Mesendoderm (in vitro differentiated cells): ENCODE data around the gene UBA6.

ENCODE experiments used
- DNase-seq: peaks from one replicate; pipeline ENCODE4 v3.0.0; 2013
- H2AK5ac ChIP-seq: 2 replicates; pipeline ENCODE4 v1.6.1; 2013; ENCODE audit warnings: low read length, inconsistent platforms
- H2BK120ac ChIP-seq: 2 replicates; pipeline ENCODE4 v1.6.1; 2013; ENCODE audit warnings: low read depth, mild to moderate bottlenecking, low read length, moderate library complexity, mixed read lengths
- H2BK15ac ChIP-seq: replicated peaks from 2 replicates; pipeline ENCODE4 v1.6.1; 2013; ENCODE audit warnings: low read depth, mild to moderate bottlenecking, moderate library complexity
- H2BK5ac ChIP-seq: 2 replicates; pipeline ENCODE4 v1.6.1; 2013; ENCODE audit warnings: low read length, inconsistent platforms
- H3K18ac ChIP-seq: 2 replicates; pipeline ENCODE4 v1.6.1; 2013; ENCODE audit warnings: mild to moderate bottlenecking, low read length, mixed read lengths
- H3K23ac ChIP-seq: one replicate; pipeline ENCODE4 v1.6.1; 2013; ENCODE audit warnings: low read length
- H3K27ac ChIP-seq: 2 replicates; pipeline ENCODE4 v1.5.1; 2013; ENCODE audit warnings: low read depth, mild to moderate bottlenecking, inconsistent platforms, low read length, moderate library complexity
- H3K27me3 ChIP-seq: 2 replicates; pipeline ENCODE4 v1.6.1; 2013; ENCODE audit warnings: low read length, control low read depth, mild to moderate bottlenecking, inconsistent platforms; ENCODE audit not compliant: insufficient read depth, poor library complexity
- H3K36me3 ChIP-seq: 2 replicates; pipeline ENCODE4 v1.6.1; 2013; ENCODE audit warnings: low read length, inconsistent platforms; ENCODE audit not compliant: control insufficient read depth, insufficient read depth
- H3K4ac ChIP-seq: one replicate; pipeline ENCODE4 v1.6.1; 2013; ENCODE audit warnings: low read depth, mild to moderate bottlenecking, low read length, moderate library complexity
- H3K4me1 ChIP-seq: 2 replicates; pipeline ENCODE4 v1.6.1; 2013; ENCODE audit warnings: low read depth, low read length, inconsistent platforms; ENCODE audit not compliant: control insufficient read depth
- H3K4me2 ChIP-seq: 2 replicates; pipeline ENCODE4 v1.6.1; 2013; ENCODE audit warnings: low read length
- H3K4me3 ChIP-seq: 2 replicates; pipeline ENCODE4 v1.5.1; 2013; ENCODE audit warnings: mild to moderate bottlenecking, low read length
- H3K56ac ChIP-seq: one replicate; pipeline ENCODE4 v1.6.1; 2013; ENCODE audit warnings: low read length
- H3K79me1 ChIP-seq: 2 replicates; pipeline ENCODE4 v1.6.1; 2013; ENCODE audit warnings: low read length, inconsistent platforms
- H3K79me2 ChIP-seq: 2 replicates; pipeline ENCODE4 v1.6.1; 2013; ENCODE audit warnings: mild to moderate bottlenecking, low read length; ENCODE audit not compliant: control insufficient read depth, insufficient read depth
- H3K9ac ChIP-seq: 2 replicates; pipeline ENCODE4 v1.6.1; 2013; ENCODE audit warnings: low read length, inconsistent platforms
- H4K5ac ChIP-seq: one replicate; pipeline ENCODE4 v1.6.1; 2013; ENCODE audit warnings: low read length
- H4K8ac ChIP-seq: one replicate; pipeline ENCODE4 v1.6.1; 2013; ENCODE audit warnings: low read depth, mild to moderate bottlenecking, control low read depth, low read length, moderate library complexity
- WGBS: extraction: QIAGEN DNeasy Blood & Tissue Kit; methylation state at CpG from one replicate; pipeline ENCODE4 v1.1.7; 2013; ENCODE audit warnings: low lambda C conversion rate, missing lambda C conversion rate; ENCODE audit not compliant: insufficient coverage; ENCODE audit errors: extremely low coverage; 5-methylcytosine and 5-hydroxymethylcytosine counted together

Gene UBA6

GRCh38 chr4:67725132-67725531 lies 24.2 kb upstream of the UBA6 start:
- Histone ChIP-seq H3K4ac (no peak overlapping the region), H3K4me3 (no peak overlapping the region), H3K23ac (no peak overlapping the region), H3K18ac (no peak overlapping the region), H4K5ac (no peak overlapping the region), H2BK15ac (no peak overlapping the region), H2BK120ac (no peak overlapping the region), H3K27ac (no peak overlapping the region), H3K4me2 (no peak overlapping the region), H2BK5ac (no peak overlapping the region), H3K56ac (no peak overlapping the region), H3K79me2 (no peaks in the 10 kb centered on the region), H3K9ac (no peak overlapping the region), H3K27me3 (no peaks in the 10 kb centered on the region), H4K8ac (no peak overlapping the region), H3K36me3 (no peaks in the 10 kb centered on the region), H3K4me1 (peaks cover 10% of the 10 kb centered on the region), H3K79me1 (no peaks in the 10 kb centered on the region), H2AK5ac (no peak overlapping the region)
- no peak for DNase-seq
- no CpG with 5 or more reads among the region's 1 CpG for WGBS

GRCh38 chr4:67723949-67724348 lies 23.0 kb upstream of the UBA6 start:
- DNase-seq: peak; percentile 68
- H3K4me1 ChIP-seq: peaks cover 10% of the 10 kb centered on the region
- H3K9ac ChIP-seq: no peak overlapping the region
- no peak overlapping the region for H2BK5ac ChIP-seq
- H3K23ac ChIP-seq: no peak overlapping the region
- no peaks in the 10 kb centered on the region for H3K36me3 ChIP-seq
- no peak overlapping the region for H4K8ac ChIP-seq
- no peak overlapping the region for H2BK120ac ChIP-seq
- no peaks in the 10 kb centered on the region for H3K27me3 ChIP-seq
- no peaks in the 10 kb centered on the region for H3K79me2 ChIP-seq
- no peak overlapping the region for H4K5ac ChIP-seq
- H2BK15ac ChIP-seq: no peak overlapping the region
- H3K56ac ChIP-seq: no peak overlapping the region
- H3K4me2 ChIP-seq: no peak overlapping the region
- no peak overlapping the region for H2AK5ac ChIP-seq
- H3K79me1 ChIP-seq: no peaks in the 10 kb centered on the region
- H3K27ac ChIP-seq: no peak overlapping the region
- H3K4ac ChIP-seq: no peak overlapping the region
- no peak overlapping the region for H3K18ac ChIP-seq
- no peak overlapping the region for H3K4me3 ChIP-seq
- no CpG with 5 or more reads among the region's 10 CpGs for WGBS

- H3K79me2 ChIP-seq: no peaks in the 10 kb centered on the region
- H3K56ac ChIP-seq: no peak overlapping the region
- H3K4ac ChIP-seq: no peak overlapping the region
- H4K5ac ChIP-seq: no peak overlapping the region
- no peak overlapping the region for H2AK5ac ChIP-seq
- H2BK15ac ChIP-seq: no peak overlapping the region
- H4K8ac ChIP-seq: no peak overlapping the region
- H3K4me1 ChIP-seq: peaks cover 10% of the 10 kb centered on the region
- H2BK5ac ChIP-seq: no peak overlapping the region
- no CpG with 5 or more reads among the region's 5 CpGs for WGBS
- H2BK120ac ChIP-seq: no peak overlapping the region
- no peak overlapping the region for H3K4me2 ChIP-seq
- H3K27me3 ChIP-seq: no peaks in the 10 kb centered on the region
- H3K9ac ChIP-seq: no peak overlapping the region
- no peak for DNase-seq
- no peak overlapping the region for H3K4me3 ChIP-seq
- no peaks in the 10 kb centered on the region for H3K36me3 ChIP-seq
- no peak overlapping the region for H3K18ac ChIP-seq
- H3K79me1 ChIP-seq: no peaks in the 10 kb centered on the region
- H3K23ac ChIP-seq: no peak overlapping the region
- H3K27ac ChIP-seq: no peak overlapping the region
Measured at GRCh38 chr4:67723341-67723740, 22.4 kb upstream of the UBA6 start.

- Histone ChIP-seq H3K4me3 (no peak overlapping the region), H3K36me3 (no peaks in the 10 kb centered on the region), H3K4me2 (no peak overlapping the region), H3K18ac (no peak overlapping the region), H2AK5ac (peak overlapping the region; percentile 51), H3K79me2 (no peaks in the 10 kb centered on the region), H3K23ac (no peak overlapping the region), H2BK15ac (no peak overlapping the region), H3K56ac (peak overlapping the region; percentile 44), H3K4me1 (peaks cover 10% of the 10 kb centered on the region), H3K4ac (peak overlapping the region; percentile 71), H3K27me3 (no peaks in the 10 kb centered on the region), H3K79me1 (no peaks in the 10 kb centered on the region), H2BK120ac (no peak overlapping the region), H2BK5ac (no peak overlapping the region), H4K8ac (no peak overlapping the region), H3K9ac (no peak overlapping the region), H3K27ac (no peak overlapping the region), H4K5ac (no peak overlapping the region)
- DNase-seq: peak; percentile 97
- WGBS: no CpG with 5 or more reads among the region's 9 CpGs
Measured at GRCh38 chr4:67721770-67722597, 21.0 kb upstream of the UBA6 start.

- no peak overlapping the region for H4K5ac ChIP-seq
- no peak overlapping the region for H3K4ac ChIP-seq
- H2BK5ac ChIP-seq: no peak overlapping the region
- no peaks in the 10 kb centered on the region for H3K27me3 ChIP-seq
- no peak overlapping the region for H3K23ac ChIP-seq
- H3K79me2 ChIP-seq: no peaks in the 10 kb centered on the region
- no peak overlapping the region for H2BK120ac ChIP-seq
- no peak overlapping the region for H3K18ac ChIP-seq
- peak overlapping the region; percentile 0 for H3K56ac ChIP-seq
- no peaks in the 10 kb centered on the region for H3K79me1 ChIP-seq
- no peaks in the 10 kb centered on the region for H3K36me3 ChIP-seq
- H3K4me2 ChIP-seq: no peak overlapping the region
- H3K4me1 ChIP-seq: peaks cover 10% of the 10 kb centered on the region
- H2AK5ac ChIP-seq: no peak overlapping the region
- no peak overlapping the region for H4K8ac ChIP-seq
- no CpG with 5 or more reads among the region's 3 CpGs for WGBS
- DNase-seq: no peak
- no peak overlapping the region for H3K4me3 ChIP-seq
- H2BK15ac ChIP-seq: no peak overlapping the region
- H3K9ac ChIP-seq: no peak overlapping the region
- H3K27ac ChIP-seq: no peak overlapping the region
Measured at GRCh38 chr4:67721315-67721769, 20.4 kb upstream of the UBA6 start.
